Measurements from ENCODE around the gene DNAH6. TPM values are rescaled to one million over a fixed set of nuclear protein-coding genes. Genes with fewer than 3 reads are reported as not detected.

Gene DNAH6
- total RNA-seq, 1 donor from 2014 or later: not detected

DNA sequence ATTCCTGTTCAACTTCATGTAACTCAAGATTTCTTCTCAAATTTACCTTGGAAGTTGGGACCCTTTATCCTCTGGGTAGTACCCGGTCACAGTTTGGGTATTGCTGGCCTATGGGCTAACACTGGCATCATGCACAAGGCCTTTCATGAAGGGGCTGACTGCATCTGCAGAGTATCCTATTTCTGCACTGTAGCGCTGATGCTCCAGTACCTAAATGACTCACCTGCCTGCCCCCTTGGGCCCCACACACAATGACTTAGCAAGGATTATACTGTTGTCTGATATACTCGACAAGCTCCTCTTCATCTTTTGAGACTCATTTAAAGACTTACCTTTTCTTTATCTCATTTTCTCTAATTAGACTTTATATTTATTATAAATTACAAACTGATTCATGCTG, 39.9 kb downstream of the DNAH6 start:
- Mint-ChIP-seq H3K4me1 (ENCODE audit: unreplicated experiment) (no peaks in the 10 kb centered on the region), H3K27ac (ENCODE audit: unreplicated experiment) (no peak overlapping the region), H3K36me3 (ENCODE audit: unreplicated experiment) (no peaks in the 10 kb centered on the region), H3K27me3 (ENCODE audit: unreplicated experiment) (peaks cover 2% of the 10 kb centered on the region), H3K4me3 (ENCODE audit: unreplicated experiment) (no peak overlapping the region), H3K9me3 (ENCODE audit: unreplicated experiment) (peaks cover 14% of the 10 kb centered on the region)
- TF ChIP-seq, protein P1, sequence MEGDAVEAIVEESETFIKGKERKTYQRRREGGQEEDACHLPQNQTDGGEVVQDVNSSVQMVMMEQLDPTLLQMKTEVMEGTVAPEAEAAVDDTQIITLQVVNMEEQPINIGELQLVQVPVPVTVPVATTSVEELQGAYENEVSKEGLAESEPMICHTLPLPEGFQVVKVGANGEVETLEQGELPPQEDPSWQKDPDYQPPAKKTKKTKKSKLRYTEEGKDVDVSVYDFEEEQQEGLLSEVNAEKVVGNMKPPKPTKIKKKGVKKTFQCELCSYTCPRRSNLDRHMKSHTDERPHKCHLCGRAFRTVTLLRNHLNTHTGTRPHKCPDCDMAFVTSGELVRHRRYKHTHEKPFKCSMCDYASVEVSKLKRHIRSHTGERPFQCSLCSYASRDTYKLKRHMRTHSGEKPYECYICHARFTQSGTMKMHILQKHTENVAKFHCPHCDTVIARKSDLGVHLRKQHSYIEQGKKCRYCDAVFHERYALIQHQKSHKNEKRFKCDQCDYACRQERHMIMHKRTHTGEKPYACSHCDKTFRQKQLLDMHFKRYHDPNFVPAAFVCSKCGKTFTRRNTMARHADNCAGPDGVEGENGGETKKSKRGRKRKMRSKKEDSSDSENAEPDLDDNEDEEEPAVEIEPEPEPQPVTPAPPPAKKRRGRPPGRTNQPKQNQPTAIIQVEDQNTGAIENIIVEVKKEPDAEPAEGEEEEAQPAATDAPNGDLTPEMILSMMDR (IDR thresholded peaks at IDR 0.05): no peak
- DNase-seq (ENCODE audit: extremely low spot score, unreplicated experiment): no peak

DNA sequence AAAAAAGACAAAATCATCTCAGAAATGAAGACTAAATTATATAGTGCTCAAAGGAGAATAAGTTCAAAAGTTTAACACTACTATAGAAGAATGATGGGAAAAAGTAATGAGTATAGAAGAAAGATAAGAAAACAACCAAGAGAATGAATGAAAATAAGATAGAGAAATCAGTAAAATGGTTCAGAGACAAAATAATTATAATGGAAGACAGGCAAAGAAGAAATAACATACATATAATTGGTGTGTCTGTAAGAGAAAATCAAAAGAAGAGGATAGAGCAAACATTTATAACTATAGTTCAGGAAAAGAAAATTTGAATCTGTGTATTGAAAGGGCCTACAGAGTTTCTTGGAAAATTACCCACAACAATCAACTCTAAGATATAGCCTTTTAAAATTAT, 43.5 kb downstream of the DNAH6 start:
- Mint-ChIP-seq H3K36me3 (ENCODE audit: unreplicated experiment) (no peaks in the 10 kb centered on the region), H3K9me3 (ENCODE audit: unreplicated experiment) (peaks cover 14% of the 10 kb centered on the region), H3K27ac (ENCODE audit: unreplicated experiment) (no peak overlapping the region), H3K27me3 (ENCODE audit: unreplicated experiment) (no peaks in the 10 kb centered on the region), H3K4me1 (ENCODE audit: unreplicated experiment) (no peaks in the 10 kb centered on the region), H3K4me3 (ENCODE audit: unreplicated experiment) (no peak overlapping the region)
- TF ChIP-seq, protein P1 (IDR thresholded peaks at IDR 0.05): no peak
- no peak for DNase-seq (ENCODE audit: extremely low spot score, unreplicated experiment)

DNA sequence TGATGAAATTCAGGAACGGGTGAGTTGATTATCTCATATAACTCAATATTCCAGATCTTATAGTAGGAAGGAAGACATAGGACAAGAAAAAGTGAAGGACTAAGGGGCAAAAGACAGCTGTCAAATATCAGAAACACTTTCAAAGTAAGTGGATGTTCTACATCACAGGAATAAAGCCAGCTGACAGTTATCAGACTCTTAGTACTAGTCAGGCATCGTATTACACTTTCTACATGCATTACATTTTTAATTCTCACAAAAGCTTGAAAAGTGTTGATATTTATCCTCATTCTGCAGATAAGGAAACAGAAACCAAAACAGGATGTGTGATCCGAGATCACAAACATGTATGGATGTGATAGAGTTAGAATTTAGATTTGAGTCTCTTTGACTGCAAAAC, 63.4 kb downstream of the DNAH6 start:
- Mint-ChIP-seq H3K4me3 (ENCODE audit: unreplicated experiment) (no peak overlapping the region), H3K4me1 (ENCODE audit: unreplicated experiment) (no peaks in the 10 kb centered on the region), H3K9me3 (ENCODE audit: unreplicated experiment) (no peaks in the 10 kb centered on the region), H3K27ac (ENCODE audit: unreplicated experiment) (no peak overlapping the region), H3K36me3 (ENCODE audit: unreplicated experiment) (no peaks in the 10 kb centered on the region), H3K27me3 (ENCODE audit: unreplicated experiment) (peaks cover 6% of the 10 kb centered on the region)
- DNase-seq (ENCODE audit: extremely low spot score, unreplicated experiment): no peak
- TF ChIP-seq, protein P1 (IDR thresholded peaks at IDR 0.05): no peak

DNA sequence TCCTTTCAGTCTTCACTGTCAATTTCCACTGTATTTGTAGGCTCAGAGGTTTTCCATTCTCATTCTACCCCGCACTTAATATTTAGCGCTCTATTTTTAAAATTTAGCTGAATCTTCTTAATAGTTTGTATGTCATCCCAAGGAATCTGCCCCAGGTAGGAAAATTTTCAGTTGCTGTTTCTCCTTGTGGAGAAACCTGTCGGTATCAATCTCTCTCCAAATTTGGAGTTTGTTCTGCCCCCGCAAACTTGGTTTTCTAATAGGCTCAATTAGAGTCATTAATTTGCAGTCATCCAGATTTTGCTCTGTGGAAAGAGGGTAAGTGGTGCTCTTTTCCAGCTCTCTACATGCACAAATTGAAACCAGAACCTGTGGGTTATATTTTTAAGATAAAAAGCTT, 87.6 kb downstream of the DNAH6 start:
- H3K27me3 Mint-ChIP-seq (ENCODE audit: unreplicated experiment): peaks cover 11% of the 10 kb centered on the region
- H3K4me3 Mint-ChIP-seq (ENCODE audit: unreplicated experiment): no peak overlapping the region
- TF ChIP-seq, protein P1 (IDR thresholded peaks at IDR 0.05): no peak
- H3K4me1 Mint-ChIP-seq (ENCODE audit: unreplicated experiment): no peaks in the 10 kb centered on the region
- H3K27ac Mint-ChIP-seq (ENCODE audit: unreplicated experiment): no peak overlapping the region
- peaks cover 6% of the 10 kb centered on the region for H3K9me3 Mint-ChIP-seq (ENCODE audit: unreplicated experiment)
- DNase-seq (ENCODE audit: extremely low spot score, unreplicated experiment): no peak
- H3K36me3 Mint-ChIP-seq (ENCODE audit: unreplicated experiment): no peaks in the 10 kb centered on the region

DNA sequence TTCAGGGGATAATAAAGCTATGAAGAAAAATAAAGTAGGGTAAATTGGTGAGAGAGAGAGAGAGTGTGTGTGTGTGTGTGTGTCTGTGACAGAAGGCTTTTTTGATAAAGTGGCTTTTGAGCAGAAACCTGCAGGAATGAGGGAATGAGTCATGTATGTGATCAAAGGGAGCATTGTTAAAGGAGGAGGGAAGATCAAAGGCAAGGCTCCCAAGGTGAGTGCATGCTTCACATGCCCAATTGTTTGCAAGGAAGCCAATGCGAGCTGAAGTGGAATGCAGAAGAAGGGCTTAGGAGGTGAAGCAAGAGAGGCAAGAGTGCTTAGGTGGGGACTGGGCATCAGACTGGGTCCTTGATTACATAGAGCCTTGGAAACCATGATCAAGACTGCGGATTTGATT, 96.8 kb downstream of the DNAH6 start:
- TF ChIP-seq, protein P1 (IDR thresholded peaks at IDR 0.05): no peak
- Mint-ChIP-seq H3K4me3 (ENCODE audit: unreplicated experiment) (no peak overlapping the region), H3K9me3 (ENCODE audit: unreplicated experiment) (peaks cover 5% of the 10 kb centered on the region)

More for the DNA sequence above, 96.8 kb downstream of the DNAH6 start:
- no peak overlapping the region for H3K27ac Mint-ChIP-seq (ENCODE audit: unreplicated experiment)
- H3K36me3 Mint-ChIP-seq (ENCODE audit: unreplicated experiment): no peaks in the 10 kb centered on the region
- no peaks in the 10 kb centered on the region for H3K4me1 Mint-ChIP-seq (ENCODE audit: unreplicated experiment)
- H3K27me3 Mint-ChIP-seq (ENCODE audit: unreplicated experiment): no peaks in the 10 kb centered on the region
- no peak for DNase-seq (ENCODE audit: extremely low spot score, unreplicated experiment)
